Stimulated activated CD8-positive, alpha-beta memory T cell treated with anti-CD3 and anti-CD28 coated beads, Interleukin-2, amount 100 ng/mL, for 48 hours (primary cell): ENCODE data around the gene TMEM116.
"Not testable (repeated sequence)": the region's sequence is repeated elsewhere in the genome, so short reads cannot be mapped to it uniquely, and the experiment has no call there.

ENCODE experiments used
- DNase-seq, 2 donors: peaks; one replicate each; pipeline ENCODE4 v3.0.0-alpha.2; 2020; ENCODE audit warnings: low read depth in 2 of 2

TMEM116 gene

GRCh38 chr12:112009596-112009995 lies 3.4 kb downstream of the TMEM116 start:
- DNase-seq = not testable (repeated sequence)

- no peak for DNase-seq
Measured at GRCh38 chr12:112008918-112009317, 4.0 kb downstream of the TMEM116 start.

- DNase-seq = no peak
Measured at GRCh38 chr12:112007945-112008344, 5.0 kb downstream of the TMEM116 start.

DNA sequence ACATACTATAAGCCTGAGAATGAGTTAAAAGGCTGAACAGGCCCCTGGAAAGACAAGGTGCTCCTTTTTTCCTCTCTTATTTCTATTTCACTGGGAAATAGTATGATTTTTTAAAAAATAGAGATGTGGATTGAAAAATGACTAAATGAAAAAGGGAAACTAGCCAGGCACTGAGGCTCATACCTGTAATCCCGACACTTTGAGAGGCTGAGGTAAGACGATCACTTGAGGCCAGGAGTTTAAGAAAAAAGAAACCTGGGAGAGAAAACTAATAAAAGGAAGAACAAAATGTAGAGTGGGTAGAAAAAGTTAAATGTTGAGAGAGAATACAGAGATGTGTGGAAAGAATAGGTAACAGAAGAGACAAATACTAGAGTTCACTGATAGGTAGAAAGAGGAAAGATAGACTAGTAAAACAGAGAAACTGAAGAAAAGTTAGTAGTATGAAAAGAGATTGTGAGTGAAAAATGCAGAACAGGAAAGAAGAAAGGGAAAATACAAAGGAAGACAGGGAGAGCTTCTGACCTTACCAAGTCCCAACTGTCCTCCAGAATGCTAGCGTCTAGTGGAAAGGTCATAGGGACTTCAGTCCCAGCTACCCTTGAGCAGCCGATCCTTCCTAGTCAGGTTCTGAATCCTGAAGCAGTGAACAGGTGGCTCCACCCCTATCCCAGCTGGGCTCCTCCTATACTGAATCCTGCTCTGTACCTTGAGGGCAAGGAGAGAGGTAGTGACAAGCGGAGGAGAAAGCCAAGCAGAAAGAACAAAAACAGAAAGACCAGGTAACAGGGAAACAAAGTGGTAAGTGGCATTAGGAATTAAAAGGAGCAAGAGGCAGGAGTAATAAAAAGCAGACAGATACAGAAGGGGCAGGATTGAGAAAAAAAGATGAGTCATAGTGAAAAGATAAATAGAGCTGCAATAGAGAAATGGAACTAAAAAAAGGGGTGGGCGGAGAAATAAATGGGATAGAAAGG lies 7.3 kb downstream of the TMEM116 start:
- DNase-seq = no peak

DNA sequence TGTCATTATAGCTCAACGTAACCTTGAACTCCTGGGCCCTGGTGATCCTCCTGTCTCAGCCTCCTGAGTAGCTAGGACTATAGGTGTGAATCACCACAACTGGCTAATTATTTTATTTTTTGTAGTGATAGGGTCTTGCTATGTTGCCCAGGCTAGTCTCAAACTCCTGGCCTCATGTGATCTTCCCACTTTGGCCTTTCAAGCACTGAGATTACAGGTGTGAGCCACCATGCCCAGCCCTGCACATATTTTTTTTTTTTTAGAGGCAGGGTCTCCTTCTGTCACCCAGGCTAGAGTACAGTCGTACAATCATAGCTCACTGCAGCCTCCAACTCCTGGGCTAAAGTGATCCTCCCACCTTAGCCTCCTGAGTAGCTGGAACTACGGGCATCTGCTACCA lies 8.9 kb downstream of the TMEM116 start:
- DNase-seq = no peak

- no peak for DNase-seq
Measured at GRCh38 chr12:112001576-112001975, 11.4 kb downstream of the TMEM116 start.

GRCh38 chr12:112000820-112001219 lies 12.1 kb downstream of the TMEM116 start:
- no peak for DNase-seq

- not testable (repeated sequence) for DNase-seq
Measured at GRCh38 chr12:111999129-111999528, 13.8 kb downstream of the TMEM116 start.

DNA sequence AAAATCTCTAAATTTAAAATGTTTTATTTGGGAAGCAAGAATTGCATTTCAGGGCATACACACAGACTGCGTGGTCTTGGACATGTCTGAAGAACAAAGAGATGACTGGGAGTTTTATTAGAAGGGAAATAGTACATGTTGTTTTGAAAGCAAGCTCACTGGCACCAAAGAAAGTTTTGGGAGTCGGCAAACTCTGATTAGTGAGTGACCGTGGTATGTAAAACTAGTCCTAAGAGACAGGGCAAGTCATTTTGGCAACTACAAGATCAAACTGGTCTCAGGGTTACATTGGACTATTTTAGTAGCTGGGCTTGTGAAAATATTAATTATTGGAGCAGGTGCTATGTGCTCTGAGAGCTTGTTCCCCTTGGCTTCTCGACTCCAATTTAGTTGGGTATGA lies 14.9 kb downstream of the TMEM116 start:
- no peak for DNase-seq

GRCh38 chr12:111997300-111997699 lies 15.7 kb downstream of the TMEM116 start:
- DNase-seq = no peak

DNA sequence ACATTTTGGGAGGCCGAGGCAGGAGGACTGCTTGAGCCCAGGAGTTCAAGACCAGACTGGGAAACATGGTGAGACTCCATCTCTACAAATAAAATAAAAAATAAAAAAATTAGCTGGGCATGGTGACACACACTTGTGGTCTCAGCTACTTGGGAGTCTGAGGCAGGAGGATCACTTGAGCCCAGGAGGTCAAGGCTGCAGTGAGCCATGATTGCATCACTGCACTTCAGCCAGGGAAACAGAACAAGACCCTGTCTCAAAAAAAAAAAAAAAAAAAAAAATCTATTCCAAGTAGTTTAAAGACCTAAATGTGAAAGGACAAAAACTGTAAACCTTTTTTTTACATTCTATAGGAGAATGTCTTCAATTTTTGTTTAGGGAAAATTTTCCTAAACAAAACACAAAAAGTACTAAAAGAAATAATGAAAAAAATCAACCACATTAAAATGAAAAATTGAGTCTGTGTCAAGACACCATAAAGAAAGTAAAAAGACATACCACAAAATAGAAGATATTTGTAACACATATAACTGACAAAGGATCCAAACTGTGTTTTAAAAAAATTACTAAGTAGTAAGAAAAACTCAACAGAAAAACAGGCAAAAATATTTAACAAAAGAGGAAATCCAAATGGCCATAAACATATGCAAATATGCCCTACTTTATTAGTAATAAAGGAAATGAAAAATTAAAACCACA lies 17.0 kb downstream of the TMEM116 start:
- DNase-seq = no peak

- not testable (repeated sequence) for DNase-seq
Measured at GRCh38 chr12:111994211-111995111, 18.5 kb downstream of the TMEM116 start.

DNA sequence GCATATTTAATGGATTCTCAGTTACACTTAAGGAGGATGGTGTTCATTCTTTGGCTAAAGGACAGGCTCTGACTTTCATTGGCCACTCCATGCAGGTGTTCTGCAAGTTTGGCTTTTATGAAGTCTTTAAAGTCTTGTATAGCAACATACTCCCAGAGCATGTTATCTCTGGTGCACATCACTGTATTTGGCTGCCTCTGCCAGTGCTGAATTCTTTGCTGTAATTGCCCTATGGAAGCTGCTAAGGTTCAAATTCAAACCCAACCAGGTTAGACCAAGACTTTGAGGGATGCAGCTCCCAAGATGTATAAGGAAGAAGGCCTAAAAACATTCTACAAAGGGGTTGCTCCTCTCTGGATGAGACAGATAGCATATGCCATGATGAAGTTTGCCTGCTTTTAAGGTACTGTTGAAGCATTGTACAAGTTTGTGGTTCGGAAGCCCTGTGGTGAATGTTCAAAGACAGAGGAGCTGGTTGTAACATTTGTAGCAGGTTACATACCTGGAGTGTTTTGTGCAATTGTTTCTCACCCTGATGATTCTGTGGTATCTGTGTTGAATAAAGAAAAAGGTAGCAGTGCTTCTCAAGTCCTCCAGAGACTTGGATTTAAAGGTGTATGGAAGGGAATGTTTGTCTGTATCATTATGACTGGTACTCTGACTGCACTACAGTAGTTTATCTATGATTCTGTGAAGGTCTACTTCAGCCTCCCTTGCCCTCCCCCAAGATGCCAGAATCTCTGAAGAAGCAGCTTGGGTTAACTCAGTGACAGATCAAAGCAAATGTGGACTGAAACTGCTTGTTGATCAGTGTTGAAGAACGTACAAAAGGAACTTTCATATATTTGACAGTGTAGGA lies 19.4 kb downstream of the TMEM116 start:
- DNase-seq = no peak

- DNase-seq = no peak
Measured at GRCh38 chr12:111992464-111992863, 20.5 kb downstream of the TMEM116 start.

DNA sequence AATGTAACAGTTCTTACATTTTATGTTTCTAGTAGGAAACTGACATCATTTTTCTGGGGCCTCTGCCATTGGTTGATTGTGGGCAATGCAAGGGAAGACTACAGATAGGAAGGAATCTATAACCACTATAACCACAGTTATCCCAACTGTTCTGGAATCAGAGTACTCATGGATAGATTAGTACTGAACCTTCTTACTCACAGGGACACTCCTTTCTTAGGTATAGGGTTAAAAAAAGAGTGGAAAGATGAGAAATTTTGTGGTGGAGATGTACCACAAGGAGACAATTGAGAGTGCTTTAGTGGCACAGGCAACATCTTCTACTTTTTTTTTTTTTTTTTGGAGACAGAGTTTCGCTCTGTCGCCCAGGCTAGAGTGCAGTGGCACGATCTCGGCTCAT lies 21.0 kb downstream of the TMEM116 start:
- no peak for DNase-seq

DNA sequence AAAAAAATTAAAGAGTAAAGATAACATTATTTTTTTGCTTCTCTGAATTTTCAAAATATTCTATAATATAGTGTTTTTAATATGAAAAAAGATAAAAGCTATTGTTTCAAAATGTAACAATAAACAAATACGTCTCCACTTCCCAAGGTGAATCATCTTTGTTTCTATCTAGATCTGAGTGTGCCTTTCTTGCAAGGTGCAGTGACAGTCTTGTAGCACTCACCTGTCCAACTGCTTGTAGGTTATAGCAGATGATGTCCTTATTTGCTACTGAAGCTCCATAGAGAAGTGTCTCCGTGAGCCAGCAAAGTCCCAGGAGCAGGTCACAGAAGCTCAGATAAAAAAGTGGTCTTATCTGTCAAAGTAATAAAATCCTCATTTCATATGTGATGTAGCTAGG lies 21.4 kb downstream of the TMEM116 start:
- DNase-seq = no peak

DNA sequence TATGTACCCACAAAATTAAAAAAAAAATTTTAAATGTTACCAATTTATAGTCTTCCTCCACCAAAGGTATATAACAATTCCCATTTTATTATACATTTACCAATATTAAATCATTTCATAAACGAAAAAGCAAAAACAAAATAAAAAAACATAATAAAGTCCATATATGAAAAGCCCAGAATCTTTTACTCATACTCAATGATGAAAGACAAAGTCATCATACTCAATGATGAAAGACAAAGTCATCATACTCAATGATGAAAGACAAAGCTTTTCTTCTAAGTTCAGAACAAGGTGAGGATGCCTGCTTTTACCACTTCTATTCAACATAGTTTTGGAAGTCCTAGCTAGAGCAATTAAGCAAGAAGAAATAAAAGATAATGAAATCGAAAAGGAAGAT lies 28.1 kb downstream of the TMEM116 start:
- DNase-seq = no peak

GRCh38 chr12:111981987-111982386 lies 31.0 kb downstream of the TMEM116 start:
- DNase-seq = no peak

GRCh38 chr12:111980598-111980997 lies 32.4 kb downstream of the TMEM116 start:
- no peak for DNase-seq

- DNase-seq = no peak
Measured at GRCh38 chr12:111978545-111978944, 34.4 kb downstream of the TMEM116 start.

DNA sequence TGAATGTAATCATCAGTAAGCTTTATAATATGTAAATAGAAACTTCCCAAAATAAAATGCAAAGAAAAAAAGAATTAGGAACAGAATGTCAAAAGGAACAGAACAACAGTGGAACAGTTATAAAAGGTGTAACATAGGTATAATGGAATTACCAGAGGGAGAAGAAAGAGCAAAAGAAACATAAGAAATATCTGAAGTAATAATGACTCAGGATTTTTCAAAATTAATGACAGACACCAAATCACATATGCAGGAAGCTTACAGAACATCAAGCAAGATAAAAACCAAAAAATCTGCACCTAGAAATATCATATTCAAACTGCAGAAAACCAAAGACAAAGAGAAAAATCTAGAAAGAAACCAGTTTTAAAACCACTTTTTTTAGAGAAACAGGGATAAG lies 36.1 kb downstream of the TMEM116 start:
- no peak for DNase-seq
